ENCODE data around the gene WDTC1.

Gene WDTC1

GRCh38 chr1:27331426-27331825 lies 97.0 kb downstream of the WDTC1 start:
- Histone ChIP-seq H3K9me3 (ENCODE audit: low read length) (no peaks in the 10 kb centered on the region), H3K4me1 (ENCODE audit: insufficient read depth, low read length, severe bottlenecking) (peaks cover 22% of the 10 kb centered on the region), H3K9me2 (ENCODE audit: low read depth, low read length) (no peaks in the 10 kb centered on the region), H3K27ac (ENCODE audit: low read depth, low read length, poor library complexity, severe bottlenecking) (no peak overlapping the region), H3K79me2 (ENCODE audit: insufficient read depth, low read length) (peaks cover 30% of the 10 kb centered on the region), H3K4me3 (ENCODE audit: low read depth, low read length, poor library complexity, severe bottlenecking) (no peak overlapping the region), H2AFZ (ENCODE audit: low read length) (no peak overlapping the region), H3K4me2 (ENCODE audit: low read length) (no peak overlapping the region), H3K9ac (ENCODE audit: low read length) (no peak overlapping the region), H3K36me3 (ENCODE audit: insufficient read depth, low read length) (peaks cover 84% of the 10 kb centered on the region), H3K27me3 (ENCODE audit: insufficient read depth, low read length) (no peaks in the 10 kb centered on the region), H3F3A (ENCODE audit: insufficient read depth, low read length) (no peaks in the 10 kb centered on the region), H4K20me1 (ENCODE audit: insufficient read depth, low read length) (no peaks in the 10 kb centered on the region)
- TF ChIP-seq EZH2 (IDR thresholded peaks at IDR 0.05; ENCODE audit: borderline replicate concordance, low read length) (no peak), CTCF (IDR thresholded peaks at IDR 0.05; ENCODE audit: low read length) (no peak)

- Histone ChIP-seq H3K27ac (ENCODE audit: low read depth, low read length, poor library complexity, severe bottlenecking) (no peak overlapping the region), H3F3A (ENCODE audit: insufficient read depth, low read length) (no peaks in the 10 kb centered on the region), H2AFZ (ENCODE audit: low read length) (no peak overlapping the region), H3K4me3 (ENCODE audit: low read depth, low read length, poor library complexity, severe bottlenecking) (no peak overlapping the region), H3K9me2 (ENCODE audit: low read depth, low read length) (no peaks in the 10 kb centered on the region), H3K36me3 (ENCODE audit: insufficient read depth, low read length) (peaks cover 84% of the 10 kb centered on the region), H3K9ac (ENCODE audit: low read length) (no peak overlapping the region), H3K4me2 (ENCODE audit: low read length) (no peak overlapping the region), H3K9me3 (ENCODE audit: low read length) (no peaks in the 10 kb centered on the region), H3K79me2 (ENCODE audit: insufficient read depth, low read length) (peaks cover 25% of the 10 kb centered on the region), H4K20me1 (ENCODE audit: insufficient read depth, low read length) (no peaks in the 10 kb centered on the region), H3K4me1 (ENCODE audit: insufficient read depth, low read length, severe bottlenecking) (peaks cover 19% of the 10 kb centered on the region), H3K27me3 (ENCODE audit: insufficient read depth, low read length) (no peaks in the 10 kb centered on the region)
- TF ChIP-seq EZH2 (IDR thresholded peaks at IDR 0.05; ENCODE audit: borderline replicate concordance, low read length) (no peak), CTCF (IDR thresholded peaks at IDR 0.05; ENCODE audit: low read length) (no peak)
Measured at GRCh38 chr1:27331922-27332321, 97.5 kb downstream of the WDTC1 start.

- TF ChIP-seq EZH2 (IDR thresholded peaks at IDR 0.05; ENCODE audit: borderline replicate concordance, low read length) = no peak
- peak; percentile 88 for TF ChIP-seq CTCF (IDR thresholded peaks at IDR 0.05; ENCODE audit: low read length)
- no peaks in the 10 kb centered on the region for H3K9me3 ChIP-seq (ENCODE audit: low read length)
- H3K4me1 ChIP-seq (ENCODE audit: insufficient read depth, low read length, severe bottlenecking) = peaks cover 18% of the 10 kb centered on the region
- peaks cover 19% of the 10 kb centered on the region for H3K79me2 ChIP-seq (ENCODE audit: insufficient read depth, low read length)
- no peaks in the 10 kb centered on the region for H3K9me2 ChIP-seq (ENCODE audit: low read depth, low read length)
- H3K27me3 ChIP-seq (ENCODE audit: insufficient read depth, low read length) = no peaks in the 10 kb centered on the region
- peaks cover 79% of the 10 kb centered on the region for H3K36me3 ChIP-seq (ENCODE audit: insufficient read depth, low read length)
- H3K4me2 ChIP-seq (ENCODE audit: low read length) = no peak overlapping the region
- H2AFZ ChIP-seq (ENCODE audit: low read length) = no peak overlapping the region
- no peaks in the 10 kb centered on the region for H4K20me1 ChIP-seq (ENCODE audit: insufficient read depth, low read length)
- H3K9ac ChIP-seq (ENCODE audit: low read length) = no peak overlapping the region
- no peak overlapping the region for H3K27ac ChIP-seq (ENCODE audit: low read depth, low read length, poor library complexity, severe bottlenecking)
- no peaks in the 10 kb centered on the region for H3F3A ChIP-seq (ENCODE audit: insufficient read depth, low read length)
- H3K4me3 ChIP-seq (ENCODE audit: low read depth, low read length, poor library complexity, severe bottlenecking) = no peak overlapping the region
Measured at GRCh38 chr1:27332536-27333281, 98.3 kb downstream of the WDTC1 start.
